Erythroblast (primary cell): ENCODE data around the gene GPR37L1.

Source experiments
- GATA1 ChIP-seq: IDR thresholded peaks from 2 replicates; pipeline ENCODE4 v1.6.1; 2011; ENCODE audit warnings: low read depth, mild to moderate bottlenecking, control low read depth, low read length, moderate library complexity
- POLR2A ChIP-seq: IDR thresholded peaks from 2 replicates; pipeline ENCODE4 v1.6.1; 2011; ENCODE audit warnings: mild to moderate bottlenecking, low read length

DNA sequence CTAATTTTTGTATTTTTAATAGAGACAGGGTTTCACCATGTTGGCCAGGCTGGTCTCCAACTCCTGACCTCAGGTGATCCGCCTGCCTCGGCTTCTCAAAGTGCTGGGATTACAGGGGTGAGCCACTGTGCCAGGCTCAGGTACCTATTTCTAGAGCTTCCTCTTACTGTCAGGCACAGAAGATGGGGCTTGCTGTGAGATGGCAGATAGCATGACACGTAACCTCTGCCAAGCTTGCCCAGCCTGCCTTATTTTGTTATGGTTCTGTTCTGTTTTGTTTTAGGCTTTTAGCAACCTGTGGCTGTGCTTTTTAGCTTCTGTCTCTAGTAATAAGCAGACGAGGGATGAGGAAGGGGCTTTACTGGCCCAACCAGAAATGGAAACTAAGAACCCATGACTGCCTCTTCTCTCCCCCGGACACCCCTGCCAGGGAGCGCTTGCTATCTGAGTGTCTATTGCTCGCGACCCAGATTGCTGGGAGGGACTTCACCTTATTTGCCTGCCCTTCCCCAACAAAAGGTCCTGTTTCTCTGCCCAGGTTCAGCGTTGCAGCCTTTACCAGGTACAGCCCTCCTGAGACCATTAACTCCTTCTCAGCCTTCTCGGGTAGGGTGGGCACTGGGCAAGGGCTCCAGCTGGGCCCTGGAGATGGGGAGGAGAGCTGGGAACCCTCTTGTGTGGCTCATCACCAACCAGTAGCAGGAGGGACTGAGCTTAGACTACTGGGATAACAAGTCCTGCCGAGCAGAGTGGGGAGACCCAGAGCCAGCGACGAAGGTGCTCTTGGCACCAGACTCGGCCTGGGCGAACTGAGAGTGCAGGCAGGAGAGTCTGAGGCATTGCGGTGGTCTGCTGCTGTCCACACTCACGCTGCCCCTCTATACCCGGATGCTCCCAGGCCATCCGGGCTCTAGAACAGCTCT, 57.4 kb downstream of the GPR37L1 start:
- TF ChIP-seq POLR2A (no peak), GATA1 (no peak)
